Measurements from ENCODE around the gene CRPPA.

The CRPPA gene

GRCh38 chr7:16422917-16423316, 1.6 kb upstream of the CRPPA start:
- DNase-seq: no peak

- no peak for DNase-seq
Observed at GRCh38 chr7:16422103-16422435, 731 bp upstream of the CRPPA start.

GRCh38 chr7:16420649-16421332, 547 bp downstream of the CRPPA start:
- peak; percentile 25 to 94 (median 82) for DNase-seq

- DNase-seq: no peak
Observed at GRCh38 chr7:16420329-16420648, 1.0 kb downstream of the CRPPA start.

- no peak for DNase-seq
Observed at GRCh38 chr7:16419859-16420258, 1.5 kb downstream of the CRPPA start.

GRCh38 chr7:16419126-16419525, 2.2 kb downstream of the CRPPA start:
- DNase-seq: no peak

- DNase-seq: no peak
Observed at GRCh38 chr7:16417906-16418305, 3.4 kb downstream of the CRPPA start.

GRCh38 chr7:16416289-16417282, 4.8 kb downstream of the CRPPA start:
- no peak for DNase-seq

- no peak for DNase-seq
Observed at GRCh38 chr7:16412274-16413254, 8.8 kb downstream of the CRPPA start.

GRCh38 chr7:16411391-16411790, 9.9 kb downstream of the CRPPA start:
- DNase-seq: no peak

GRCh38 chr7:16409777-16410176, 11.6 kb downstream of the CRPPA start:
- DNase-seq: no peak

- DNase-seq: no peak
Observed at GRCh38 chr7:16404636-16405035, 16.7 kb downstream of the CRPPA start.

- DNase-seq: no peak
Observed at GRCh38 chr7:16403475-16403874, 17.9 kb downstream of the CRPPA start.

GRCh38 chr7:16402940-16403339, 18.4 kb downstream of the CRPPA start:
- no peak for DNase-seq

GRCh38 chr7:16402091-16402490, 19.2 kb downstream of the CRPPA start:
- DNase-seq: no peak

GRCh38 chr7:16400893-16401275, 20.5 kb downstream of the CRPPA start:
- no peak for DNase-seq

GRCh38 chr7:16399916-16400892, 21.1 kb downstream of the CRPPA start:
- no peak for DNase-seq

GRCh38 chr7:16399265-16399831, 22.0 kb downstream of the CRPPA start:
- no peak for DNase-seq

GRCh38 chr7:16398146-16399017, 23.0 kb downstream of the CRPPA start:
- no peak for DNase-seq

- DNase-seq: no peak
Observed at GRCh38 chr7:16397501-16398145, 23.7 kb downstream of the CRPPA start.

Data from C1 segment of cervical spinal cord (tissue), 14 donors.